Keratinocyte (primary cell): ENCODE results near the gene SUFU.

Experiments used
- EZH2 ChIP-seq: IDR thresholded peaks from one replicate; pipeline ENCODE4 v1.6.1; 2012; ENCODE audit warnings: inconsistent platforms, mild to moderate bottlenecking, low read length, moderate library complexity
- TF ChIP-seq, protein P1 (sequence below), 3 experiments: IDR thresholded peaks in 1 of 3; conservative IDR thresholded peaks in 1 of 3; optimal IDR thresholded peaks in 1 of 3; 2 replicates in 2 of 3; 3 replicates in 1 of 3; pipeline versions ENCODE3 to v1.5.1; 2011; ENCODE audit warnings: low read length in 3 of 3, mild to moderate bottlenecking in 3 of 3, moderate library complexity in 2 of 3, control low read depth in 1 of 3, inconsistent platforms in 1 of 3; ENCODE audit not compliant: insufficient read depth in 2 of 3; ENCODE audit errors: extremely low read depth in 1 of 3

DNA sequence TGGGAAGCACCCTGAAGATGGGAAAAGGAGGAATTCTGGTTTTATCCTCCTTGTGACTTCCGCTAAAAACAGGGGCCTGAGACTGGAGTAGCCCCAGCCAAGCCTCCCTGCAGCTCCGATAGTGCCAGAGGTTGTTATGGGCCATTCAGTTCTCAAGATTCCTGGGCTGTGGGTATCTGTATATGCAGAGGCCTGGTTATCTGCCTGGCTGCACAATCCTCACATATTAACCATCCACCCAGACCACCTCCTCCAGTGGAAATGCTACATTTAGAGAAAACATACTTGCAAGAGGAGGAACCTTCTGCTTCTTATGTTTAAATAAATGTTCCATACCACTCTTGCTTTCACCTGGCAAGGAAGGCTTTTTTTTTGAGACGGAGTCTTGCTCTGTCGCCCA, 175.8 kb downstream of the SUFU start:
- TF ChIP-seq, protein P1, sequence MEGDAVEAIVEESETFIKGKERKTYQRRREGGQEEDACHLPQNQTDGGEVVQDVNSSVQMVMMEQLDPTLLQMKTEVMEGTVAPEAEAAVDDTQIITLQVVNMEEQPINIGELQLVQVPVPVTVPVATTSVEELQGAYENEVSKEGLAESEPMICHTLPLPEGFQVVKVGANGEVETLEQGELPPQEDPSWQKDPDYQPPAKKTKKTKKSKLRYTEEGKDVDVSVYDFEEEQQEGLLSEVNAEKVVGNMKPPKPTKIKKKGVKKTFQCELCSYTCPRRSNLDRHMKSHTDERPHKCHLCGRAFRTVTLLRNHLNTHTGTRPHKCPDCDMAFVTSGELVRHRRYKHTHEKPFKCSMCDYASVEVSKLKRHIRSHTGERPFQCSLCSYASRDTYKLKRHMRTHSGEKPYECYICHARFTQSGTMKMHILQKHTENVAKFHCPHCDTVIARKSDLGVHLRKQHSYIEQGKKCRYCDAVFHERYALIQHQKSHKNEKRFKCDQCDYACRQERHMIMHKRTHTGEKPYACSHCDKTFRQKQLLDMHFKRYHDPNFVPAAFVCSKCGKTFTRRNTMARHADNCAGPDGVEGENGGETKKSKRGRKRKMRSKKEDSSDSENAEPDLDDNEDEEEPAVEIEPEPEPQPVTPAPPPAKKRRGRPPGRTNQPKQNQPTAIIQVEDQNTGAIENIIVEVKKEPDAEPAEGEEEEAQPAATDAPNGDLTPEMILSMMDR (optimal IDR thresholded peaks at IDR 0.05 in 1 of 3, IDR thresholded peaks at IDR 0.05 in 1 of 3, conservative IDR thresholded peaks at IDR 0.05 in 1 of 3; ENCODE audit: extremely low read depth in 1 of 3, insufficient read depth in 2 of 3, low read length in 3 of 3): no peak
- TF ChIP-seq EZH2: no peak
